Pons (tissue), 1 donor: Measurements from ENCODE around the gene GFPT2.

Source experiments
- DNase-seq: peaks from one replicate; pipeline ENCODE4 v3.0.0-alpha.2; 2016; ENCODE audit warnings: low spot score

Gene GFPT2

DNA sequence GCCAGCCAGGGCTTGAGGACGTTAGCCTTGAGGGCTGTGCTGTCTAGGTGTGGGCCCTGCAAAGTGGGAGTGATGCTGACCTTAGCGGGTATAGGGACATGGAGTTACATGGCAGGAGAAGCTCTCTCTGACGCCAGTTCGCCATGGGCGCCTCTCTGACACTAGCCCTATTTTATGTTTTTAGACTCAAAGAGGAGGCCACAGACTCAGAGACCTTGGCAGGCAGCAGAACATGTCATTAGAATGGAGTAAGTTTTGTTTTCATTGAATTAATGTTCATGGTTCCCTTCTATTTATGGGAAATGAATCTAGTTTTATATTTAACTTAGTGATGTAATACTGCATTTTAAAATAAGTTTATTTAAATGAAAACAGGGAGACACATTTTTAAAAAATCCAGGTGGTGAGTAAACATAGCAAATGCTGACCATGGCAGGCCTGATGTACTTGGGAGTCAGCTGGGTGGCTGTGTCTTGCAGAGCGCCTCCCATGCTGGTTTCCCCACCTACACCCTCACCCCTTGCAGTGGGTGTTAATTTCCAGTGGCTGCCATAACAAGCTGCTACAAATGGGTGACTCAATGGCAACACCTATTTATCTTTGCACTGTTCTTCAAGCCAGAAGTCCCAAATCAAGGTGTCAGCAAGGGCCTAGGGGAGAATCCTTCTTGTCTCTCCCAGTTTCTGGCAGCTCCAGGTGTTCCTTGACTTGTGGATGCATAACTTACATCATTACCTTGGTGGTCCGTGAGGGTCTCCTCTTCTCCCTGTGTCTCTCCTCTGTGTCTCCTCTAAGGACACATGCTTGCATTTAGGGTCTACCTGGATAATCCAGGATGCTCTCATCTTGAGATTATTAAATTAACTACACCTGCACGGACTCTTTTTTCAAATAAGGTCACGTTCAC lies 25.6 kb upstream of the GFPT2 start:
- no peak for DNase-seq

DNA sequence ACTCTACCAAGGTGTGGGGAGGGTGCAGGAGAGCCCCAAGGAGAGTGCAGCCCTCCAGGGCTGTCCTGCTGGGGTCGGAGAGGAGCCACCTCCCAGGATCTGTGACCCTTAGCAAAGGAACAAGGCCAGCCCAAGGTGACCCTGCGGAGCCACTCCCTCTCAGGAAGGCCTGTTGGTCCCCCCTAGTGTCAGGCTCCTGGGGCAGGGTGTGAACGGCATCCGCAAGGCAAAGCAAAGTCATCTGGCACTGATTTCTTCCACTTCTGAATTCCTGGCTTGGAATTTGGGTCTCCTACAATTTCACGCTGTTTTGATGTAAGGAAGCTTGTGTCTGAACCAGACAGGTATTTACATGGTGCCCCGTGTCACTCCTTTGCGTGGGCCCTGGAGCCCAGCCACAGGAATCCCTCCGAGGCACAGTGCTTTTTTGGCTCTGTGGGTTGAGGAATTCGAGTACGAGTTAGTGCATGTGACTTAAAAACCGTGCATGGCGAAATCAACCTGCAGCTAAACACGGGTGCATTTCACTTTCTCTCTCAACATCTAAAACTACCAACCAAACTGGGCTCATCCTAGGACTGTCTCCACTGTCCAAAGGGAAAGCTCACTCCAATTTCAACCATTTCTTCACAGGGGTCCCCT lies 24.5 kb upstream of the GFPT2 start:
- no peak for DNase-seq

DNA sequence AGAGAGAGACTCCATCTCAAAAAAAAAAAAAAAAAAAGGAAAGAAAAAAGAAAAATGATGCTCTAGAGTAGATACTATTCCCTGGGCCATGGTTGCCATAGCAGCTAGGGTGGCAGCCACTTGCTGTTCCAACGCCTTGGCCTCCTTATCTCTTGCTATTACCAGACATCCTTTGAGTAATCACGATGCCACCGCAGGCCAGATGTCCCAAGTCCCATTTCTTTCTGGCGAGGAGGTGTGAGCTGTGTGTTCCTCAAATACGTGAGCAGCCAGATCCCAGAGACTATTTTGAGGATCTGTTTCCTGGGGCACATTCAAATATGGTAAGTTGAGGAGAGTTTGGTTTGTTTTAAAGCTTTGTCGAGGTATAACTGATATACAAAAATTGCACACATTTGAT lies 23.4 kb upstream of the GFPT2 start:
- no peak for DNase-seq

DNA sequence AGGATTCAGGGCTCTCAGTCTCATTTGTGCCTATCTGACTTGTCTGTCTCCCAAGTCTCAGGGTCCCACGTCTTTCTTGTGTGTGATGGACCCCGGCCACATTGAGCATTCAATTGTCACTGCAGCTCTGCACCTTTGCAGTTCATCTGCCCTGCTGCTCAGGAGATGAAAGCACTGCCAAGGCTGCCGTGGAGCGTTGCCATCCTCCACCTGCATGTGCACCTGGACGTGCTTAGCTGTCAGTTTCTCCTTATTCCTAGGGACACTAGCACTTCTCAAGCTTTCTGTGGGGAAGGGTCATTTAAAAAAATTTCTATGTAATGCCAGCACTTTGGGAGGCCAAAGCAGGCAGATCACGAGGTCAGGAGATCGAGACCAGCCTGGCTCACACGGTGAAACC lies 22.8 kb upstream of the GFPT2 start:
- DNase-seq: no peak

DNA sequence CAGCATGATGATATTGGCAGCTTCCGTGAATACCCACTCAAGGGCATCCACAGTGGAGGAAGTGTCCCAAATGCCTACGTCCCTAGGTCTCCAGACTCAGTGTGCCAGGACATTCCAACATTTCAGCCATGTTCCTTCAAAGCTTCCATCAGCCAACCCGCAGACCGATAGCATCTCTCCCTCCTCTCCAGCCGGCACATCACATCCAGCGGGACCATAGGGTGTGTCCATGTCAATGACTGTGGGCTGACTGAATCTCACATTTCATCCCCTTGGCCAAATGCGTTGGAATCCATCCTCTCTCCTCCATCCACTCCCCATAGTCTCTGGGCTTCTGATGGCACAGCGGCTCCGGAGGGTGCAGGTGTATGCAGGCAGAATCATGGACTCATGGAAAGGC lies 22.2 kb upstream of the GFPT2 start:
- no peak for DNase-seq

DNA sequence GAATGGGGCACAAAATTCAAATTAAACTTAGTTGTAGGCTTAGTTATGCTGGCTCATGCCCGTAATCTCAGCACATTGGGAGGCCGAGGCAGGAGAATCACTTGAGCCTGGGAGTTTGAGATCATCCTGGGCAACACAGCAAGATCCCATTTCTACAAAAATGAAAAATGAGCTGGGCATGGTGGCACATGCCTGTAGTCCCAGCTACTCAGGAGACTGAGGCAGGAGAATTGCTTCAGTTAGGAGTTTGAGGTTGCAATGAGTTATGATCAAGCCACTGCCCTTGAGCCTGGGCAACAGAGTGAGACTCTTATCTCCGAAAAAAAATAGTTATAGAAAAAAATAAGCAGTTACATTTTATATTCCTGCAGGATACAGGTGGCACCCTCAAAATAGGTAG lies 20.7 kb upstream of the GFPT2 start:
- DNase-seq: no peak

DNA sequence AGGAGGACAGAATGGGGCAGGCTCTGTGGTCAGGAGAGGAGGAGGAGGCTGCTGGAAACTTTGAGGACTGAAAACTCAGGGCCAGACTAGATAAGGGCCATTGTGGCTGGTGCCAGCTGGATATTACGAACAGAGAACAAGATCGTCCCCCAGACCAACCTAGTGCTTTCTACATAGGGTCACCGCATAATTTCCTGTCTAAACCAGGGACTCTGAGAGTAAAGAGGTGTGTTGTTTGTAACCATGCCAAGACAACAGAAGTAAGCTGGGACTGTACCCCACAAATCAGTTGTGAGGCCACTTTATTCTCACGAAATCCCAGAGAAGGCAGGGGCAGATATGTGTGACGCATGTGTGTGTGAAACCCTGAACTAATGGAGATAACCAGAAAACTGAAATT lies 20.3 kb upstream of the GFPT2 start:
- DNase-seq: no peak

DNA sequence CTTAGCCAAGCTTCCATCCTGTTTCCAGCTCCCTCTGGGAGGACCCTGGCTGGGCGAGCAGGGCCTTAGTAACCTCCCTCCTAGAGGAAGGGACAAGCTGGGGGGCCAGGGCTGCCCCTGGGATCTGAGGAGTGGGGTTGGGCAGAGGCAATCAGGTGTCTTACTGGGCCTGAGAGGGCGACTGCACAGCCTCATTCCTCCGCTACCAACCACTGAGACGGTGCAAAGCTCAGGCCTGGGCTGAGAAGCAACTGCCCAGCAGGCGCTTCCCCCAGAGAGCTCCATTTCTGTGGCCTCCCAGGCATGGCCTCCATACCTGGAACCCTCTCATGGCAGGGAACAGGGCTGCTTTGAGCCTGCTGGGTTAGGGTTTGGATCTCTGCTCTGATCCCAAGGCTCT lies 18.8 kb upstream of the GFPT2 start:
- DNase-seq: no peak

DNA sequence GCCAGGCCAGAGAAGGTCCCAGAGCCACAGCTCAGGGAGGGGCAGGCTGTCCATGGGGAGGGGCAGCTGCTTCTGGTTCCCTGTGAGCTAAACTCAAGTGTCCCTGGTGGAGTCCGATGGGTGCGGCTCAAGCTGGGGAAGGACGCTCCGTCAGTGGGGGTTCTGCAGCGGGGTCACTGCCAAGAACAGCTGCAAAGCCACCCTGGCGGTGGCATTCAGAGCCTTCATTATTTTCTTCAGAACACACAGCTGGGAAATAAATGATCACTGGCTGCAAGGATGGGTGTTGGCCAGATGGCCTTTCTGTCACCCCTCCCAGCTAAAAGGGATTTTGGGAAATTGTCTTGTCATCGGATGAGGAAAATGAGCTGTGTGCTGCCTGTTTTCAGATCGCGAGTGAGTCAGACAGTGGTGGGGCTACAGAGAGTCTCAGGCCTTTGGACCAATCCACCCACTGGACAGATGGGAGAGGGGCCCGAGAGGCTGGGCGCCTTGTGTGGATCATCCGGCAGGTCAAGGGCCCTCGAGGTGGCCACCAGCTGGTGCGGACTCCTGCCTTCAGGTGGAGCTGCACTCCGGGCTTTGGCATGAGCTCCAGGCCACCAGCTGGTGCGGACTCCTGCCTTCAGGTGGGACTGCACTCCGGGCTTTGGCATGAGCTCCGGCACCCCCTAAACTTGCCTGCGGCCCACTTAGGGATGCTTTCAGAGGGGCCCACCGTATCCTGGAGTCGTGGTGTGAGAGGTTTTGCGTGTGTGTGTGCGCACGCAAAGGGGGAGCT lies 17.9 kb upstream of the GFPT2 start:
- DNase-seq: no peak

DNA sequence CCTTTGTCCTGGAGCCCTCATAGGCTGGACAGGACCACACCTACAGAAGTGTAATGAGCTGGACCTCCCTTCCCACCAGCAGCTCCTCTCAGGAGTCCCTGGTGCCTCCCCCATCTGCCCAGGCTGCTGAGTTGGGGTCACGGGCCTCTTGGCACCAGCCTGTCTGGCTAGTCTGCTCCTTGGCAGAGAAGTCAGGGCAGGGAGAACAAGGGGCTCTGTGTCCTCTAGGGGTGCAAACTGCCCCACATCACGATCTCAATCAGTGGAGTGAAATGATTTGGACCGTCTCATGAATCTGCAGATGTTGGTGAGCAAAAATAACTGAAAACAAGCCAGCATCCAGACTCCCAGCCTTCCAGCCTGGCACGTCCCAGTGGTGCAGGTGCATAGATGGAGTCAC lies 14.9 kb upstream of the GFPT2 start:
- DNase-seq: peak; percentile 78

DNA sequence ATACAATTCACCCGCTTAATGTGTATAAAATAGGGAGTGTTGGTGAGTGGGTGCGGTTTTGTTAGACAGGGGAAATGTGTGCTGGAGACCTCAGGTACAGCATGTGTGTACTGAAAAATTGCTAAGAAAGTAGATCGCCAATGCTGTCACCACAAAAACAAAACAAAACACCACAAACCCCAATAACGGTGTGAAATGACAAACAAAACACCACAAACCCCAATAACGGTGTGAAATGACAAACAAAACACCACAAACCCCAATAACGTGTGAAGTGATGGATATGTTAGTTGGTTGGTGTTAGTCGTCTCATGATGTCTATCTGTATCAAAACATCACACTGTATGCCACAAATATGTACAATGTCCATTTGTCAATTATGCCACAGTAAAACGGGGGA lies 14.2 kb upstream of the GFPT2 start:
- DNase-seq: no peak

DNA sequence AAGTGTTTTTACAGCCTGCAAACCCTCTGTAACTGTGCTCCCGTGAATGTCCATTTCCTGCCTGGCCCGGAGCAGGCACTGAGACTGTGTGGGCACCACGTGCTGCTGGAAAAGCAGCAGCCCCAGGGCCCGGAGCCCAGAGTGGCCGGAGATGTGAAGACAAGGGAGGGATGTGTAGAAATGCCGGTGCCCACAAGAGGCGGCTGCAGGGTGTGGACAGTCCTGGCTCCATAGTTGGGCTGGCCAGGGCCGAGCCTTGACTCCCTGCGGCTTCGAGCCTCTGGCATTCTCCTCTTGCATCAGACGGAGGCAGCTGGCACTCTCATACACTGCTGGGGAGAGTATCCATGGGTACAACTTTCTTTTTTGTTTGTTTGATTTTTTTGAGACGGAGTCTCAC lies 13.2 kb upstream of the GFPT2 start:
- DNase-seq: peak; percentile 64

DNA sequence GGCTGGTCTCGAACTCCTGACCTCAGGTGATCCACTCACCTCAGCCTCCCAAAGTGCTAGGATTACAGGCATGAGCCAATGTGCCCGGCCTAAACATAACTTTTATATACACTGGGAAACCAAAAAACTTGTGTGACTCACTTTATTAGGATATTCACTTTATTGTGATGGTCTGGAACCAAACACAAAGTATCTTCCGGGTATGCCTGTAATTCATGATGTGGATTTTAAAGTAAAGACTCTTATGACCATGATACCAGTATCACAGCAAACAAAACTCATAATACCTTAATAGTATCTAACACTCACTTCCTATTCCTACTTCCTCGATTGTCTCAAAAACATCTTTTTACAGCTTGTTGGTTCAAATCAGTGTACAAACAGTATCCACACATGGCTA lies 12.7 kb upstream of the GFPT2 start:
- DNase-seq: no peak

DNA sequence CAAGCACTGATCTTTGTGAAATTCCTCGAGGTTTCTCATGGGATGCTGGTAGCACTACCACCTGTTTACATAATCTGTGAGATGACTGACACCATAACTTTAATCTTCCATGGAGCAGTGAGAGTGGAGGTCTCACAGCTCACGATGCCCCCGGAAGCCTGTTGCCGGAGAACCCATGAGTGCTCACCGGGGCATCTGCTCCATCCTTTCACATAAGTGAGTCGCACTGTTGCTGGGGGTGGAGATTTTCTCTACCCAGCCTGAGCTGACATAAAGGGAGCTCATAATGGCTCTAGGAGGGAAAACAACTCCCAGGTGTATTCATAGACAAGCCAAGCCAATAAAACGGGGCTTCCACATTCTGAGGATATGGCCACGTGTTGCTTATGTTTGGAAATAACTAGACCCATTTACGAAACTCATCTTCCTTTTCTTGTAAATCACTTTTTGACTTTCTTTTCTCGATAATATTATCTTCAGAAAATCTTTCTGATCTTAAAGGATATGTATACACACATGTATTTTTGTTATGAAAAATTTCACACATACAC lies 11.2 kb upstream of the GFPT2 start:
- no peak for DNase-seq

DNA sequence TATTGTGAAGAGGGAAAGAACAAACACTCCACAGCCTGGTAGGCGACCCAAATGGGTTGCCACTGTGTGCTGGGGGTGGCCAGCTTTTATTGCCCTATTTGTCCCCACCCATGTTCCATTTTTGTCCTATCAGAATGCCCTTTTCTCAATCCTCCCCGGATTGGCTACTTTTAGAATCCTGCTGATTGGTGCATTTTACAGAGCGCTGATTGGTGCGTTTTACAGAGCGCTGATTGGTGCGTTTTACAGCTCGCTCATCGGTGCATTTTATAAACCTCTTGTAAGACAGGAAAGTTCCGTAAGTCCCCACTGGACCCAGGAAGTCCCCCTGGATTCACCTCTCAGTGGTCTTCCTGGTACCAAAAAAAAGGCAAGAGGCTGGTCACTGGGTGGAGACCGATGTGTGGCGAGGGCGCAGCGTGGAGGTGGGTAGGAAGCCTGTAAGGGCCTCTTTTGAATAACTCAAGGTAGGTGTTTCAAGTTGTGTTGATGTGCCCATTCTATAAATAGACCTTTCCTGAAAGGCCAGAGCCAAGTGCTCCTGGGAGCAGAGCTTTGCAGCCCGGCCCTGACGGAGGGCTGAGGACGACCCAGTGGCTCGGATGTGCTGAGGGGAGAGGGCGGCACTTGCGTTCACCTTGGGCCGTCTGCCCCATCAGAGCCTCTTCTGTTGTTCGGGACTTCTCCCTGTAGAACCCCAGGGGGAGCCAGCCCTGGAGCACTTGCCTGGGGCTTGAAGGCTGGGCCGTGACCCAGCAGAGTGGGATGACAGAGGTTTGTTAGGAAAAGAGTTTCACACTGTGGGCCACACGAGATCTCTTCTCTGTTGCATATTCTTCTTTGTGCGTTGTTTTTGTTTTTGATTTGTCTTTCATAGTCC lies 7.2 kb upstream of the GFPT2 start:
- DNase-seq: no peak

DNA sequence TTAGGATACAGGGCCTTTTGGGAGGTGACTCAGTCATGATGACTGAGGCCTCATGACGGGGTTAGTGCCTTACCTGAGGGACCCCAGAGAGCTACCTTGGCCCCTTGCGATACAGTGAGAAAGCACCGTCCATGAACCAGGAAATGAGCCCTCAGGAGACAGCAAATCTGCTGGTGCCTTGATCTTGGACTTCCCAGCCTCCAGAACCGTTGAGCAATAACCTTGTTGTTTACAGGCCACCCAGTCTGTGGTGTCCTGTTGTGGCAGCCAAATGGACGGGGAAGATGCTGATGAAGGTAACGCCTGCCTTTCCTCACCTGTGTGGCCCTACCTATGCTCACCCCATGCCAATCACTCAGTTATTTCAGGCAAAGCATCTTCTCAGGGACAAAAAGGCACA lies 5.6 kb upstream of the GFPT2 start:
- no peak for DNase-seq

DNA sequence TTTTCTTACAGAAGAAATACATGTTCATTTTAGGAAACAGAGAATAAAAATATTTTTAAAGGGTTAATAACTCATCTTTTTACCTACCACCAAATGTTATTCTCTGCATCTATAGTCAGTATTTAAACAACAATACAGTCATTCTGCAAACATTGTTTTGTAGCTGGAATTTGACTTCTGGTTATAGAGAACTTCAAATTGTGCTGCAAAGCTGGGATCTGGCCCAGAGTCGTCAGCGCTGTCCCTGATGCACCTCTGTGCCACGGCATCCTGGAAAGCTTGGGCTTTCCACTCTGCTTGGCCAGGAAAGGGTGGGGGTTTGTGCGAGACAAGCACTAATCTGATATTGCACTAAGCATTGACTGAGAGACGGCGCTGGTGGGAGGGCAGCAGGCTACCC lies 5.0 kb upstream of the GFPT2 start:
- no peak for DNase-seq

DNA sequence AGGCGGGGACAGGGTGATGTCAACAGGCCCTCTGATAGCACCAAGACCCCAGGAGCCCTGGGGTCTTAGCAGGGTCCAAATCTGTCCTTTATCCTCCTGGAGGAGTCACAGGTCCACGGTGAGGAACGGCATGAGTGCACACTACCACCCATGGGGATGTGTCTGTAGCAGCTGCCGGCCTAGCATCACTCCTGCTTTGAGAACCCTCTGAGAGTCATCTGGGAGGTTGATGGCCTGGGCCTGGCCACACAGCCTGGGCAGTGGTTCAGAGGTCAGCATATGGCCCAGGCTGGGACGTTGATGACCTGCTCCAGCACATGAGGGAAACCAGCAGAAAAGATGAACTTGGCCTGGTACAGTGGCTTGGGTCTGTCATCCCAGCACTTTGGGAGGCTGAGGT lies 1.8 kb upstream of the GFPT2 start:
- no peak for DNase-seq

DNA sequence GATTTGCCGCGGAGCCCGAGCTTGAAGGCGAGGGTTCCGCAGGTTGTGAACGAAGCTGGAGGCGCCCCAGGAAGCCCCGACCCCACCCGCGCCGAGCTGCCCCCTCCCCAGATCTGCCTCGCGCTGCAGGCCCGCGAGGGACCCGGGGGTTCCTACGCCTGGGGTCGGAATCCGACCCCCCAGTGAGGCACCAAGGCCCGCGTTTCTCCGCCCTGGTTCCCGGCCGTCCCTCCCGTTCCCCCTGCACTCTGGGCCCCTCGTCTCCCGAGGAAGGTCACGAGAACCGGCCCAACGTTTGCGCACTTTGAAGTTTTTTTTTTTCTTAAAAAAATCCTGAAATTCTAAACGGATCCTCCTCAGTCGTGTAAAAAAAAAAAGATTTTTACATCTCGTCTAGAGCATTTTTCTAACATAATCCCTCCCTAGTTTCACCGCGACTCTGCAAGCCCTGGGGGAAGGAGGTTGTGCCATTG lies 880 bp upstream of the GFPT2 start:
- DNase-seq: no peak

DNA sequence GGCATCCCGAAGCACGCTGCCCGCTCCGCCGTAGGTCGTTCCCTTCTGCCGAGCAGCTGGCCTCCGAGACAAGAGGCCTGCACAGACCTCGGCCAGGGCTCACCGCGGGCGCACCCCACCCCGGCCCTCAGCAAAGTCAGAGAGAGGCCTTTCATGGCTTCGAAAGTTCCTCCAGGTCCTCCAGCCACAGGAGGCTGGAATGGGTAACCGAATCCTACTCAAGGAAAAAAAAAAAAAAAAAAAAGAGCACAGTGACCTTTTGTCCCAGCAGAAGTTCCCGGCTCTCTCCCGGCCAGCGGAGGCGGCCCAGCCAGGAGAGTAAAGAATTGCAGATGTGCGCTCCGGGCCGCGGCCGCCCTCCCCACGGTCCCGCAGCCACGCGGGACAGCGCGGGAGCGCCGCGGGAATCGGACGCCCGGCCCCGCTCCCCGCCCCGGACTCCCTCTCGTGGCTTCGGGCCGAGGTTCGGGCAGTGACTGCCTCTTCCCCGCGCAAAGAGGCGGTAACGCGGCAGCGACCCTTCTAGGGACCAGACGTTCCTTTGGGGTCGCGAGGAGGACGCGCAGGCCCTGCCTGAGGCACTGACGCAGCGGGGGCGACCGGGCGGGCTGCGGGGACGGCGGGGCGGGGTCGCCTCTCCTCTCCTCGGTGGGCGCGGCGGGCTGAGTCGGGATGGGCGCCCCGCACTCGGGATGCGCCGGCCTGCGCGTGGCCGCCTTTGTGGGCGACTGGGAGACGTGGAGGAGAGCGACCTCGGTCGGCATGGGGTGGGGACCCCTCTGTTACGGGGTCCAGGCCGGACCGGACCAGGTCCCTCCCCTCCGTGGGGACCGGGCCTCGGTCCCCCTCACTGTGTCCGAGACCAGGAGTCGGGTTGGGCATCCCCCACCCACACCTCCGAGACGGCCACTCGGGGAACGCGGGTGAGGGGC lies 754 bp downstream of the GFPT2 start:
- DNase-seq: no peak
